GM13976 (cell line): ENCODE results near the gene NPSR1.

Experiments used
- DNase-seq: peaks from one replicate; pipeline ENCODE4 v3.0.0; 2012; ENCODE audit warnings: low spot score
- in situ Hi-C: fragments of 300-500 bp; cut with MboI; formaldehyde crosslinking; loops from one replicate; pipeline ENCODE4 v1.12.0; 2022; ENCODE audit warnings: low sequenced_read_pairs, mixed read lengths, inconsistent platforms; ENCODE audit not compliant: unreplicated experiment
- TF ChIP-seq, protein P1 (sequence below): IDR thresholded peaks from 2 replicates; pipeline ENCODE4 v1.5.1; 2012; ENCODE audit warnings: borderline replicate concordance, mild to moderate bottlenecking; ENCODE audit not compliant: insufficient read depth; ENCODE audit errors: extremely low read depth, missing control alignments, control extremely low read depth

NPSR1 gene

DNA sequence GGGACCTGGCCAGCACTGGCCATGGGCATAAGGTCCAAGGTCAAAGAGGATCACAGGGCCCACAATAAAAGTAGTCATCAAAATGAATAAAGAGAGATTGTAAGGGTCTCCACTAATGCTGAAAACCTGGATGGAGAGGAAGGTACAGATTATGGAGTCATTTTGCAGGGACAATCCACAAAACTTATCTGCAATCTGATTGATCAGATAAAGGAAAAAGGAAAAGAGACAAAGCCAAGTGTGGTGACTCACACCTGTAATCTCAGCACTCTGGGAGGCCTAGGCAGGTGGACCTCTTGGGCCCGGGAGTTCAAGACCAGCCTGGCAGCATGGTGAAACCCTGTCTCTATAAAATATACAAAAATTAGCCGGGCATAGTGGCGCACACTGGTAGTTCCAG, 174.0 kb downstream of the NPSR1 start:
- TF ChIP-seq, protein P1, sequence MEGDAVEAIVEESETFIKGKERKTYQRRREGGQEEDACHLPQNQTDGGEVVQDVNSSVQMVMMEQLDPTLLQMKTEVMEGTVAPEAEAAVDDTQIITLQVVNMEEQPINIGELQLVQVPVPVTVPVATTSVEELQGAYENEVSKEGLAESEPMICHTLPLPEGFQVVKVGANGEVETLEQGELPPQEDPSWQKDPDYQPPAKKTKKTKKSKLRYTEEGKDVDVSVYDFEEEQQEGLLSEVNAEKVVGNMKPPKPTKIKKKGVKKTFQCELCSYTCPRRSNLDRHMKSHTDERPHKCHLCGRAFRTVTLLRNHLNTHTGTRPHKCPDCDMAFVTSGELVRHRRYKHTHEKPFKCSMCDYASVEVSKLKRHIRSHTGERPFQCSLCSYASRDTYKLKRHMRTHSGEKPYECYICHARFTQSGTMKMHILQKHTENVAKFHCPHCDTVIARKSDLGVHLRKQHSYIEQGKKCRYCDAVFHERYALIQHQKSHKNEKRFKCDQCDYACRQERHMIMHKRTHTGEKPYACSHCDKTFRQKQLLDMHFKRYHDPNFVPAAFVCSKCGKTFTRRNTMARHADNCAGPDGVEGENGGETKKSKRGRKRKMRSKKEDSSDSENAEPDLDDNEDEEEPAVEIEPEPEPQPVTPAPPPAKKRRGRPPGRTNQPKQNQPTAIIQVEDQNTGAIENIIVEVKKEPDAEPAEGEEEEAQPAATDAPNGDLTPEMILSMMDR = no peak
- in situ Hi-C loops = no loop called here
- no peak for DNase-seq

DNA sequence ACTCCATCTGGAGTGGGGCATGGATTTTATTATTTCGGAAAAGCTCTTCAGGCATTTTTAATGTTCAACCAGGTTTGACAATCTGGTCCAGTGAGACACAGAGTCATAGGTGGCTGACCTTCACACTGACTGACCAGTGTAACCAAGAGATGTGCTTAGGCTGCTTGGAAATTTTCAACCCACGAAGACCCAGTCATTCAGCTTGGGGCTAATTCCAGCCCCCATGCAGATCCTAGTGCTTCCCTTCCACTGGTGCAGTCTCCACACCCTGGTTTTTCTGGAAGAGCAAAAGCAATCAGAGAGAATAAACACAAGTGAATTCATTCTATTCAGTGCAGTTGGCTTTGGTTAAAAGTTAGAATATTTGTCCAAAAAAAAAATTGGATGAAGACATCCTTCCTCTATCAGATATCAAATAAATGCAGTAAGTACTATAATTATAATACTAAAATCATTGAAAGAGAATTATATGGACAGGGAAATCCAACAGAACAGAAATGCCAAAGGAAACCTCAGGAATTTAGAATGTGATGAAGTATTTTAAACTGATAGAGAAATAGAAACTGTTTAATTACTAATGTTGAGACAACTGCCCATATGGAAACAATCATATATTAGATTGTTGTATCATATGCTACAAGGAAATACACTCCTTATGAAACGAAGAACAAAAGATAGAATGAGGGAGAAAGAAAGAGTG, 178.0 kb downstream of the NPSR1 start:
- in situ Hi-C loops = no loop called here
- TF ChIP-seq, protein P1 = no peak
- no peak for DNase-seq

GRCh38 chr7:34837316-34837715, 179.3 kb downstream of the NPSR1 start:
- DNase-seq = no peak
- TF ChIP-seq, protein P1 = no peak
- in situ Hi-C loops = no loop called here

- TF ChIP-seq, protein P1 = no peak
- in situ Hi-C loops = no loop called here
- no peak for DNase-seq
Observed at GRCh38 chr7:34837801-34838201, 179.8 kb downstream of the NPSR1 start.

GRCh38 chr7:34838329-34838728, 180.3 kb downstream of the NPSR1 start:
- DNase-seq = no peak
- in situ Hi-C loops = no loop called here
- TF ChIP-seq, protein P1 = no peak

GRCh38 chr7:34839645-34840044, 181.6 kb downstream of the NPSR1 start:
- DNase-seq = no peak
- in situ Hi-C loops = no loop called here
- TF ChIP-seq, protein P1 = no peak
